Progenitor cell of endocrine pancreas (in vitro differentiated cells): Measurements from ENCODE around the gene MFAP3L. TPM values are rescaled to one million over a fixed set of nuclear protein-coding genes. Genes with fewer than 3 reads are reported as not detected.
"Not testable (repeated sequence)": the region's sequence is repeated elsewhere in the genome, so short reads cannot be mapped to it uniquely, and the experiment has no call there.

Source experiments
- DNase-seq: peaks from one replicate; pipeline ENCODE4 v3.0.0; 2021; ENCODE audit warnings: low spot score; ENCODE audit not compliant: unreplicated experiment
- H3K27ac Mint-ChIP-seq: 2 replicates; pipeline ENCODE4 v1.8.0; 2021; ENCODE audit warnings: mild to moderate bottlenecking, moderate library complexity, mixed read lengths
- H3K27me3 Mint-ChIP-seq: 2 replicates; pipeline ENCODE4 v1.8.0; 2021; ENCODE audit warnings: mixed read lengths
- H3K36me3 Mint-ChIP-seq: 2 replicates; pipeline ENCODE4 v1.8.0; 2022; ENCODE audit warnings: mixed read lengths; ENCODE audit not compliant: insufficient read depth
- H3K4me1 Mint-ChIP-seq: 2 replicates; pipeline ENCODE4 v1.8.0; 2021; ENCODE audit warnings: low read depth, mixed read lengths
- H3K4me3 Mint-ChIP-seq: 2 replicates; pipeline ENCODE4 v1.8.0; 2021; ENCODE audit warnings: low read depth, mild to moderate bottlenecking, moderate library complexity, mixed read lengths
- H3K9me3 Mint-ChIP-seq: 2 replicates; pipeline ENCODE4 v1.8.0; 2021; ENCODE audit warnings: low read depth, mixed read lengths
- total RNA-seq: library from RNA; stranded (reverse); gene quantifications from 2 replicates; pipeline ENCODE4 v1.2.1, GENCODE V29; 2021
- TF ChIP-seq, protein P1 (sequence below): fragments of 200-600 bp; sonication (generic); IDR thresholded peaks from one replicate; pipeline ENCODE4 v1.5.0; 2021; ENCODE audit warnings: antibody characterized with exemption, mild to moderate bottlenecking; ENCODE audit not compliant: unreplicated experiment

The MFAP3L gene
- total RNA-seq, 1 donor from 2014 or later: 3.3 TPM

DNA sequence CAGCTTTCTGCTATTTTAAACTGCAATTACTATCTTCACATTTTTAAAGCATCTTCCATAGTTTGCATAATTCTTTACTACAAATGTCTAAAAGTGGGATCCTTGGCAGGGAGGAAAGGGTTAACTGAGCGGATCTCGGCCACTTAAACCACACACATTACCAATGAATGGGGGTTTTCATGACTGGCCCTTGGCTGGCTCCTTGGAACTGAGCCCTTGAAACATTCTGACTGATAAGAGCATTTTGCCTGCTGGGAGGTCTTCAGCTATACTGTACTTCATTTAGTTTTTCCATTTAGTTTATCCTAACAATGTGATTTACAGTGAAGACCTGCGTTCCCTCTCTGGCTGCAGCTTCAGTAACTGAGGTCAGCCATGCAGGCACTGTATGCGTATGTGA, 31.7 kb upstream of the MFAP3L start:
- Mint-ChIP-seq H3K4me1 (no peaks in the 10 kb centered on the region), H3K27me3 (no peaks in the 10 kb centered on the region), H3K9me3 (no peaks in the 10 kb centered on the region), H3K36me3 (peaks cover 12% of the 10 kb centered on the region), H3K27ac (no peak overlapping the region), H3K4me3 (no peak overlapping the region)
- no peak for DNase-seq
- TF ChIP-seq, protein P1, sequence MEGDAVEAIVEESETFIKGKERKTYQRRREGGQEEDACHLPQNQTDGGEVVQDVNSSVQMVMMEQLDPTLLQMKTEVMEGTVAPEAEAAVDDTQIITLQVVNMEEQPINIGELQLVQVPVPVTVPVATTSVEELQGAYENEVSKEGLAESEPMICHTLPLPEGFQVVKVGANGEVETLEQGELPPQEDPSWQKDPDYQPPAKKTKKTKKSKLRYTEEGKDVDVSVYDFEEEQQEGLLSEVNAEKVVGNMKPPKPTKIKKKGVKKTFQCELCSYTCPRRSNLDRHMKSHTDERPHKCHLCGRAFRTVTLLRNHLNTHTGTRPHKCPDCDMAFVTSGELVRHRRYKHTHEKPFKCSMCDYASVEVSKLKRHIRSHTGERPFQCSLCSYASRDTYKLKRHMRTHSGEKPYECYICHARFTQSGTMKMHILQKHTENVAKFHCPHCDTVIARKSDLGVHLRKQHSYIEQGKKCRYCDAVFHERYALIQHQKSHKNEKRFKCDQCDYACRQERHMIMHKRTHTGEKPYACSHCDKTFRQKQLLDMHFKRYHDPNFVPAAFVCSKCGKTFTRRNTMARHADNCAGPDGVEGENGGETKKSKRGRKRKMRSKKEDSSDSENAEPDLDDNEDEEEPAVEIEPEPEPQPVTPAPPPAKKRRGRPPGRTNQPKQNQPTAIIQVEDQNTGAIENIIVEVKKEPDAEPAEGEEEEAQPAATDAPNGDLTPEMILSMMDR: no peak

DNA sequence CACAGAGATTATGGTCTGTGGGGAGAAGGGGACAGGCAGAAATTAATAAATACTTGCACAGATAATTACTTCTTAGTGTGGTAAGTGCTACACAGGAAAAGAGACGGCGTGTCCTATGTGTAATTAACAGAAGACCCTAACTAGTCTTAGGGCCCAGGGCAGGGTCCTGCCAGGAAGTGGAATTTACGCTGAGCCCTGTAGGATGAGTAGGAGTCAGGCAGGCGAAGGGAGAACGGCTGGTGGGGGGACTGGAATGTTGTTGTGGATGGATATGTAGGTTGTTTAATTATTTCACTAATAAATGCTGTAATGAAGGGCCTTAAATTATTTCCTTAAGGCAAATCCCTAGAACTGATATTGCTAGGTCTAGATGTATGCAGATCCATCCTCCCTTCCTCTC, 26.7 kb upstream of the MFAP3L start:
- no peak for DNase-seq
- Mint-ChIP-seq H3K36me3 (no peaks in the 10 kb centered on the region), H3K4me1 (no peaks in the 10 kb centered on the region), H3K27ac (no peak overlapping the region), H3K4me3 (no peak overlapping the region), H3K9me3 (no peaks in the 10 kb centered on the region), H3K27me3 (no peaks in the 10 kb centered on the region)
- TF ChIP-seq, protein P1: no peak

DNA sequence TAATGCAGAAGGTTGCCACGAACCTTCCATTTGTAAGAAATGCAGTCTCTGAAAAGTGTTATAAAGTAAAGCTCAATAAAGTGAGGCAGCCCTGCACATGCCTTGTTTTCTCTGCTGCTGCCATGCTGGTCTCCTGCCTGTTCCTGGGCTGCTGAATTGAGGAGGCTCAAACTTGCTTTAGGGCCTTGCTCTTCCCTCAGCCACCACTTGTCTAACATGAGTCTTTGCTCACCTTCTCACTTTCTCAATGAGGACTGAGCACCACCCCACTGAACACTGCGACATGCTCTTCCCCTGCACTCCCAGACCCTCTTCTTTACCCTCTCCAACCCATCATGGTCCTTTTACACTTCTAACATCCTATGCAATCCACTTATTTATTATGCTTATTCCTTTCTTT, 25.2 kb upstream of the MFAP3L start:
- H3K27me3 Mint-ChIP-seq: no peaks in the 10 kb centered on the region
- no peaks in the 10 kb centered on the region for H3K4me1 Mint-ChIP-seq
- TF ChIP-seq, protein P1: no peak
- no peaks in the 10 kb centered on the region for H3K9me3 Mint-ChIP-seq
- H3K27ac Mint-ChIP-seq: no peak overlapping the region
- no peaks in the 10 kb centered on the region for H3K36me3 Mint-ChIP-seq
- no peak for DNase-seq
- no peak overlapping the region for H3K4me3 Mint-ChIP-seq

DNA sequence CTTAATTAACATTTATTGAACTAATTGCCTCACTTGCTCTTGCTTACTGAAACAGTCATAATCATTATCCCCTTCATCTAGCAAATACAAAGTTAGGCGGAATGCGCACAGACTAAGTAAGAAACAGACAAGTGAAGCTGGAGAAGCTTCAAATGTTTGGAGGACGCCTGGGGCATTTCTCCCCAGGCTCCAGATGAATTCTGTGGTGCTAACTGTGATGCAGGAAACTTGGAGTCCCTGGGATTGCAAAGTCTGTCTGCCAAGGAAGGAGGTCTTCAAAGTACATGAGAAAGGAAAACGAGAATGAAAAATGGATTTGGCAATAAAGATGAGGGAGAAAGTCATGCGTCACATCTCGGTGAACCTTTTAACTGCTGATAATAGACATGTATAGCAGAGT, 23.6 kb upstream of the MFAP3L start:
- Mint-ChIP-seq H3K4me3 (no peak overlapping the region), H3K27ac (no peak overlapping the region), H3K9me3 (no peaks in the 10 kb centered on the region), H3K27me3 (no peaks in the 10 kb centered on the region), H3K36me3 (no peaks in the 10 kb centered on the region), H3K4me1 (no peaks in the 10 kb centered on the region)
- no peak for DNase-seq
- TF ChIP-seq, protein P1: no peak

DNA sequence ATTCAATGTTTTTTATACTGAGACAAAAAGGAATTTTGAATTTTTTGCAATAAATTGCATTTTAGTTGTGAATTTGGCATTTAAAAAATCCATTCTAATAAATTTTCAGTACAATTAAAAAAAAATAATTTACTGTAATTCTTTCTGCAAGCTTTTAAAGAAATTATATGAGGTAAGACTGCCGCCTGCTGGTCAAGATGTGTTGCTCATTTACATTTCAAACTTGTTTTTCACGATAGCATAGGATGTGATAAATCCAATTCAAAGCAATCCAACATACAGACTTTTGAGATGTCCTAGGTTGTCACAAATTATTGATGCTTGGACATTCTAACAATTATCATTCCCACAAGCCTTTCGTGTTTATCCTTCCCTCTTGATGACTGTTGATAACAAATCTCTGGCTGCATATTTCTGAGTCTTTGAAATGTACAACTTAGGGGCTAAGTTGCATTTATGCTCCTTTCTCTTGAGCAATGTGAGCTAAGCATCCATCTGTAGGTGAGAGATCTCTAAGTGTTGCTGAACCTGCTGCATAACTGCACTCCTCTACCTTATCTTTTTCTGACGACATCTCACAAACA, 21.7 kb upstream of the MFAP3L start:
- TF ChIP-seq, protein P1: peak; percentile 90
- Mint-ChIP-seq H3K4me3 (no peak overlapping the region), H3K27ac (no peak overlapping the region), H3K4me1 (no peaks in the 10 kb centered on the region), H3K27me3 (no peaks in the 10 kb centered on the region), H3K36me3 (no peaks in the 10 kb centered on the region), H3K9me3 (no peaks in the 10 kb centered on the region)
- peak; percentile 27 for DNase-seq

DNA sequence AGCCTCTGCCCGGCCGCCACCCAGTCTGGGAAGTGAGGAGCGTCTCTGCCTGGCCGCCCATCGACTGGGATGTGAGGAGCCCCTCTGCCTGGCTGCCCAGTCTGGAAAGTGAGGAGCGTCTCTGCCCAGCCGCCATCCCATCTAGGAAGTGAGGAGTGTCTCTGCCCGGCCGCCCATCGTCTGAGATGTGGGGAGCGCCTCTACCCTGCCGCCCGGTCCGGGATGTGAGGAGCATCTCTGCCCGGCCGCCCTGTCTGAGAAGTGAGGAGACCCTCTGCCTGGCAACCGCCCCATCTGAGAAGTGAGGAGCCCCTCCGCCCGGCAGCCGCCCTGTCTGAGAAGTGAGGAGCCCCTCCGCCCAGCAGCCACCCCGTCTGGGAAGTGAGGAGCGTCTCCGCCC, 20.0 kb upstream of the MFAP3L start:
- not testable (repeated sequence) for DNase-seq, H3K9me3 Mint-ChIP-seq, H3K36me3 Mint-ChIP-seq, H3K4me1 Mint-ChIP-seq, H3K4me3 Mint-ChIP-seq, H3K27me3 Mint-ChIP-seq, H3K27ac Mint-ChIP-seq
